OCI-LY3 (cell line): ENCODE results near the gene DNAJB13.

Experiments used
- H2AFZ ChIP-seq: fragments of 200-600, 300-600 bp; shearing (Covaris generic); 2 replicates; pipeline ENCODE4 v1.6.0; 2014; ENCODE audit warnings: antibody characterized with exemption, low read depth, low read length
- H3K27ac ChIP-seq: fragments of 200-600, 300-600 bp; sonication (generic); 2 replicates; pipeline ENCODE4 v1.5.1; 2014; ENCODE audit warnings: mild to moderate bottlenecking, low read length, moderate library complexity, mixed read lengths
- H3K27me3 ChIP-seq: fragments of 200-600, 300-600 bp; sonication (generic); 2 replicates; pipeline ENCODE4 v1.6.1; 2014; ENCODE audit warnings: low read depth, low read length, mixed read lengths
- H3K36me3 ChIP-seq: fragments of 200-600, 300-600 bp; sonication (generic); replicated peaks from 2 replicates; pipeline ENCODE3; 2014; ENCODE audit warnings: low read depth, low read length, mixed read lengths
- H3K4me1 ChIP-seq: fragments of 300-600, 200-600 bp; sonication (generic); 2 replicates; pipeline ENCODE4 v1.6.1; 2014; ENCODE audit warnings: low read length, mixed read lengths
- H3K4me2 ChIP-seq: fragments of 200-600, 300-600 bp; sonication (generic); 2 replicates; pipeline ENCODE4 v1.6.1; 2014; ENCODE audit warnings: low read length, mixed read lengths
- H3K4me3 ChIP-seq: fragments of 300-600, 200-600 bp; sonication (generic); 2 replicates; pipeline ENCODE4 v1.5.1; 2014; ENCODE audit warnings: antibody characterized with exemption, mild to moderate bottlenecking, low read length, moderate library complexity
- H3K79me2 ChIP-seq: fragments of 300-600, 200-600 bp; shearing (Covaris generic); 2 replicates; pipeline ENCODE4 v1.6.1; 2014; ENCODE audit warnings: mild to moderate bottlenecking, low read length, mixed read lengths
- H3K9ac ChIP-seq: fragments of 300-600, 200-600 bp; shearing (Covaris generic); 2 replicates; pipeline ENCODE4 v1.6.0; 2014; ENCODE audit warnings: mild to moderate bottlenecking, low read length, moderate library complexity
- H3K9me3 ChIP-seq: fragments of 200-600, 300-600 bp; shearing (Covaris generic); 2 replicates; pipeline ENCODE4 v1.6.1; 2014; ENCODE audit warnings: low read length, mixed read lengths; ENCODE audit not compliant: insufficient read depth
- H4K20me1 ChIP-seq: fragments of 200-600, 300-600 bp; sonication (generic); 2 replicates; pipeline ENCODE4 v1.6.1; 2016; ENCODE audit warnings: low read length, mixed read lengths; ENCODE audit not compliant: insufficient read depth
- CTCF ChIP-seq: fragments of 200-600, 300-600 bp; sonication (generic); IDR thresholded peaks from 2 replicates; pipeline ENCODE4 v1.5.1; 2014; ENCODE audit warnings: antibody characterized with exemption, low read length, low read depth
- EZH2phosphoT487 ChIP-seq: fragments of 200-600 bp; shearing (Covaris generic); IDR thresholded peaks from 2 replicates; pipeline ENCODE4 v1.6.1; 2018; ENCODE audit warnings: antibody characterized with exemption, mixed run types, low read depth

DNAJB13 gene

GRCh38 chr11:73996161-73996747, 45.4 kb downstream of the DNAJB13 start:
- no peaks in the 10 kb centered on the region for H3K27me3 ChIP-seq
- no peak overlapping the region for H3K9ac ChIP-seq
- peaks cover 70% of the 10 kb centered on the region for H3K4me1 ChIP-seq
- no peaks in the 10 kb centered on the region for H4K20me1 ChIP-seq
- no peaks in the 10 kb centered on the region for H3K79me2 ChIP-seq
- no peak overlapping the region for H2AFZ ChIP-seq
- H3K27ac ChIP-seq = peak overlapping the region; percentile 55
- TF ChIP-seq CTCF = no peak
- TF ChIP-seq EZH2phosphoT487 = no peak
- no peak overlapping the region for H3K4me3 ChIP-seq
- no peaks in the 10 kb centered on the region for H3K9me3 ChIP-seq
- H3K4me2 ChIP-seq = peak overlapping the region; percentile 56
- H3K36me3 ChIP-seq = no peaks in the 10 kb centered on the region

DNA sequence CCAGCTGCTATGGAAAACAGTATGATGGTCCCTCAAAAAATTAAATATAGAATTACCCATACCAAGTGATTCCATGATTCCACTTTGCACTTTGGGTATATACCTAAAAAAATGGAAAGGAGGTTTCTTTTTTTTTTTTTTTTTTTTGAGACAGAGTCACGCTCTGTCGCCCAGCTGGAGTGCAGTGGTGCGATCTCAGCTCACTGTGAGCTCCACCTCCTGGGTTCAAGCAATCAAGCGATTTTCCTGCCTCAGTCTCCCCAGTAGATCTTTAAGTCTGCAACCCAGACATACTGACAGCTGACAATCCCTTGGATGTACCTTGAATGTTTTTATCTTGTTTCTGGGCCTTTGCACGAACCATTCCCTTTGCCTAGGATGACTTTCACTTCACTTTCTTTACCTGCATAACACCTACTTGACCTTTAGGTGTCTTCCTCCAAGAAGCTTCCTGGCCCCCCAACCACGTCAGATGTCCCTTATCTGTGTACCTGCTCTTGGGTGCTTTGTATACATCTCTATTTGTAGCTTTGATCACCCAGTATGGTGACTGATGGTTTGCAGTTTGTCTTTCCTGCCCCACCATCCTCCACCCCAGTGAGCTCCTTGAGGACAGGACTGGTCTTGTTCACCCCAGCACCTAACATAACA, 46.4 kb downstream of the DNAJB13 start:
- no peak overlapping the region for H3K27ac ChIP-seq
- no peak overlapping the region for H3K9ac ChIP-seq
- H4K20me1 ChIP-seq = no peaks in the 10 kb centered on the region
- H2AFZ ChIP-seq = no peak overlapping the region
- no peaks in the 10 kb centered on the region for H3K36me3 ChIP-seq
- H3K79me2 ChIP-seq = no peaks in the 10 kb centered on the region
- peaks cover 62% of the 10 kb centered on the region for H3K4me1 ChIP-seq
- no peaks in the 10 kb centered on the region for H3K9me3 ChIP-seq
- no peaks in the 10 kb centered on the region for H3K27me3 ChIP-seq
- no peak for TF ChIP-seq EZH2phosphoT487
- no peak for TF ChIP-seq CTCF
- peak overlapping the region; percentile 56 for H3K4me2 ChIP-seq
- peak overlapping the region; percentile 10; the same call in 1 of the 2 replicates for H3K4me3 ChIP-seq

DNA sequence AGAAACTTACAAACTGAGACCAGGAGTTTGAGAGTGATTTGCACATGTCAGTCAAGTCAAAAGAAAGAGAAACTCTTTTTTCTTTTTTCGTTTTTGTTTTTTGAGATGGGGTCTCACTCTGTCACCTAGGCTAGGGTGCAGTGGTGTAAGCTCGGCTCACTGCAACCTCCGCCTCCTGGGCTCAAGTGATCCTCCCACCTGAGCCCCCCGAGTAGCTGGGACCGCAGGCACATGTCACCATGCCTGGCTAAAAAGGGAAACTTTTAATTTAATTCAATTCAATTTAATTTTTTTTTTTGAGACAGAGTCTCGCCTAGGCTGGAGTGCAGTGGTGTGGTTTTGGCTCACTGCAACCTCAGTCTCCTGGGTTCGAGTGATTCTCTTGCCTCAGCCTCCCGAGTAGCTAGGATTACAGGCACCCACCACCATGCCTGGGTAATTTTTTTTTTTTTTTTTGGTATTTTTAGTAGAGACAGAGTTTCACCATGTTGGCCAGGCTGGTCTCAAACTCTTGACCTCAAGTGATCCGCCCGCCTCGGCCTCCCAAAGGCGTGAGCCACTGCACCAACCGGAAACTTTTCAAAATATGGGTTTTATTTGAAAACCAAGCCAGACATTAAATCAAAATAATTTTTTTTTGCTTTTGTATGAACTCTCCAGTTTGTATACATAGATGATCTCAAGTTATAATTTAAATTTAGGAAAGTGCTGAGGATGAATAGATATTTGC, 48.2 kb downstream of the DNAJB13 start:
- Histone ChIP-seq H3K79me2 (no peaks in the 10 kb centered on the region), H2AFZ (no peak overlapping the region), H3K9ac (no peak overlapping the region), H3K4me2 (no peak overlapping the region), H3K27me3 (no peaks in the 10 kb centered on the region), H3K4me3 (no peak overlapping the region), H3K36me3 (no peaks in the 10 kb centered on the region), H3K27ac (no peak overlapping the region), H4K20me1 (no peaks in the 10 kb centered on the region), H3K4me1 (peaks cover 45% of the 10 kb centered on the region), H3K9me3 (no peaks in the 10 kb centered on the region)
- TF ChIP-seq CTCF = no peak
- TF ChIP-seq EZH2phosphoT487 = no peak

- Histone ChIP-seq H3K4me1 (peaks cover 38% of the 10 kb centered on the region), H2AFZ (no peak overlapping the region), H3K9ac (no peak overlapping the region), H3K27me3 (no peaks in the 10 kb centered on the region), H3K36me3 (no peaks in the 10 kb centered on the region), H3K27ac (no peak overlapping the region), H3K4me3 (no peak overlapping the region), H3K9me3 (no peaks in the 10 kb centered on the region), H4K20me1 (no peaks in the 10 kb centered on the region), H3K4me2 (no peak overlapping the region), H3K79me2 (no peaks in the 10 kb centered on the region)
- TF ChIP-seq EZH2phosphoT487 (no peak), CTCF (no peak)
Observed at GRCh38 chr11:73999581-74000306, 48.9 kb downstream of the DNAJB13 start.
